GM10248 (cell line): ENCODE results near the gene DLG2.

ENCODE experiments used
- CTCF ChIA-PET: fragments of 300-600 bp; sonication (Branson Sonifier 250); formaldehyde crosslinking; extraction: SDS; loops from one replicate; lab custom pipeline; 2021; ENCODE audit warnings: antibody characterized with exemption; lab: Yijun Ruan, JAX
- POLR2A ChIA-PET: fragments of 350-650 bp; sonication (Branson Sonifier 250); formaldehyde crosslinking; extraction: SDS; loops from one replicate; lab custom pipeline; 2020; ENCODE audit warnings: antibody characterized with exemption; lab: Yijun Ruan, JAX
- DNase-seq: peaks from one replicate; pipeline ENCODE4 v3.0.0; 2012; ENCODE audit errors: extremely low spot score
- CTCF ChIP-seq: IDR thresholded peaks from 2 replicates; pipeline ENCODE4 v1.5.1; 2012; ENCODE audit warnings: mild to moderate bottlenecking, low read depth; ENCODE audit errors: extremely low read depth, missing control alignments, control extremely low read depth

Gene DLG2

DNA sequence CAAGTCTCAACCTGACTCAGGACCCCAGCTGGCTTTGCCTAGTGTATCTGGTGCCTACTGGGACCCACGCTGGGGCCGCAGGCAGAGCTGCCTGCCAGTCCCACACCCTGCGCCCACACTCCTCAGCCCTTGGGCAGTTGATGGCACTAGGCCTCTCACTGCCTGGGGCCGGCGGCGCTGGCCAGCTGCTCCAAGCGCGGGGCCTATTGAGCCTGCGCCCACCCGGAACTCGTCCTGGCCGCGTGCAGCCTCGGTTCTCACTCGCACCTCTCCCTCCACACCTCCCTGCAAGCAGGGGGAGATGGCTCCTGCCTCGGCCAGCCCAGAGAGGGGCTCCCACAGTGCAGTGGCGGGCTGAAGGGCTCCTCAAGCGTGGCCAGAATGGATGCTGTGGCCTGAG lies 1432.4 kb downstream of the DLG2 start:
- ChIA-PET POLR2A (no interaction called here), CTCF (no interaction called here)
- TF ChIP-seq CTCF: no peak
- DNase-seq: no peak

- ChIA-PET CTCF (no interaction called here), POLR2A (no interaction called here)
- TF ChIP-seq CTCF: no peak
- no peak for DNase-seq
These were observed 1433.4 kb downstream of the DLG2 start for GRCh38 chr11:84193706-84194105.

- POLR2A ChIA-PET: no interaction called here
- DNase-seq: no peak
- CTCF ChIA-PET: interaction anchor here (1.4 kb wide), 1 partner anchor 43 kb away, joined by 3 read pairs; no protein-coding TSS in a partner anchor
- TF ChIP-seq CTCF: no peak
These were observed 1438.6 kb downstream of the DLG2 start for GRCh38 chr11:84188521-84188920.

- no peak for TF ChIP-seq CTCF
- ChIA-PET CTCF (interaction anchor here (0.7 to 1.6 kb wide), 2 partner anchors 11 to 29 kb away, joined by 3 read pairs; no protein-coding TSS in a partner anchor), POLR2A (no interaction called here)
- no peak for DNase-seq
These were observed 1454.1 kb downstream of the DLG2 start for GRCh38 chr11:84173078-84173477.

DNA sequence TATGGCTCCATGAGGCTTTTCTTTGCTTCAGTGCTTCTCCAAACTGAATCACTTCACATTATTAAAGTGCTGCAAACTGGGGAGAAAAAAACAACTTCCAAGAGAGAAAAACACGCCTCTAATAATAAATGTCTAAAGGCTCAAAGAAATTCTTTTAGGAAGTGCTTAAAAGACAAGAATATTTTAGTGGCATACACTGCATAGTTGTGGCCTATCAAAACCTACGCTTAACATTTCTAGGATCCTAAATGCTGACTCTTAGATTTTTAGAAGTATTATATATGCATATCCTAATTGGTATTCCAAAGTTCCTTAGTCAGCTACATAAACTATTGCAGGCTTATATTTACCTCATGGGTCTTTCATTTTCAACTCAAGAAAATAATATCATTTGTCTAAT lies 1462.0 kb downstream of the DLG2 start:
- no peak for TF ChIP-seq CTCF
- CTCF ChIA-PET: no interaction called here
- POLR2A ChIA-PET: no interaction called here
- DNase-seq: no peak

DNA sequence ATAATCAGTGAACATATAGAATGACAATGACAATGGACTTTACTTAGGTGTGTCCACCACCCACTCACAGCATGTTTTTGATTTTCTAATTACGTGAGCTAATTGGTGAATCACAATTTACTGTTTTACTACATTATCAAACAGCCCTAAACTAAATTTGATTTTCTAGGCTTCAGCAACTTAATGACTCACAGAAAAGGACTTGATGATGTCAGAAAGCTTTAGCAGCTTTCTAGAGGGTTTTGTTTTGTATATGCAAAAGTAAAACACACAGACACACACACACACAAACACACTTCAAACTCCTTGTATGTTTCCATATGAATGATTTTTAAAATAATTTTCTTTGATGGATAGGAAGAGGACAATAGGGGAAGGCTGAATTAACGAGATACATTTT lies 1462.4 kb downstream of the DLG2 start:
- TF ChIP-seq CTCF: no peak
- ChIA-PET POLR2A (no interaction called here), CTCF (no interaction called here)

GRCh38 chr11:84163116-84163515 lies 1464.0 kb downstream of the DLG2 start:
- ChIA-PET CTCF (no interaction called here), POLR2A (no interaction called here)

More for the DNA sequence above, 1462.4 kb downstream of the DLG2 start:
- DNase-seq: no peak

More at GRCh38 chr11:84163116-84163515, 1464.0 kb downstream of the DLG2 start:
- no peak for DNase-seq
- no peak for TF ChIP-seq CTCF
